KG1 (cell line): ENCODE results near the gene GARIN3.
"Not testable (repeated sequence)": the region's sequence is repeated elsewhere in the genome, so short reads cannot be mapped to it uniquely, and the experiment has no call there.

ENCODE experiments used
- DNase-seq: peaks from one replicate; lab custom pipeline; 2025; lab: John Stamatoyannopoulos, UW

GARIN3 gene

GRCh38 chr5:157185122-157185521, 19.1 kb upstream of the GARIN3 start:
- DNase-seq: not testable (repeated sequence)

GRCh38 chr5:157184117-157184670, 18.1 kb upstream of the GARIN3 start:
- no peak for DNase-seq

GRCh38 chr5:157182143-157182757, 16.2 kb upstream of the GARIN3 start:
- no peak for DNase-seq

DNA sequence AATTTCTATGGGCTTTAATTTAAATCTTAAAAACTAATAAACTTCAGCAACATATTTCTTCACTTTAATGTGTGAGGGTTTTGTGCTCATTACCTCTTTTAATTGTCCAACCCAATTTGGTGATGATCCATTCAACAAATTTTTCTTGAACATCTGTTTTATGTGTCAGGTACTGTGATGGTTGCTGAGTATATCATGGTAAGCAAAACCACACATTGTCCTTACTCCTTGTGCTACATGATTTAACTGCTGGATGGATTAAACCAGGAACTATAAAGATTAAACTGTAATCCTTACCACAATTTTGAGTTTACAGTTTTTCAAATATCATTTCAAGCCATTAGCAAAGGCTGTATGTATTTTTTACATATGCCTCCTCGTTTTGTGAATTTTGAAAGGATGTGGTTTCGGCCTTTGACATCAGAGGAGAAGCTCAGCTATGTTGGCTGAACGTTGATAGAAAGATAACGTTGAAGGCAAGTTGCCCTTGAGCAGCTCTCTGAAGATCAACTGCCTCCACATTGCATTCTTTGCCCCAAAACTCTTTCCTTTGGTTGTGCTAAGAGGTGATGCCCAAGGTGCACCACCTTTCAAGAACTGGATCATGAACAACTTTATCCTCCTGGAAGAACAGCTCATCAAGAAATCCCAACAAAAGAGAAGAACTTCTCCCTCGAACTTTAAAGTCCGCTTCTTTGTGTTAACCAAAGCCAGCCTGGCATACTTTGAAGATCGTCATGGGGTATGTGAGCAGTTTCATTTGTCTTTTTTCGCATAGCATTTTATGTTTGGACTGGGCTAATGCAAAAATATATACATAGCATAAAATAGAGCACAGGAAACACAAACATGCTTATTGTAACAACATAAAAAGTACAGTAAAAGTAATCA, 14.6 kb upstream of the GARIN3 start, which contains the start of gene ITK:
TSS of gene ITK (plus strand) at position 467 of the 891 bp plus-strand sequence. CDS start at position 605, 138 bp downstream.
- DNase-seq: no peak

DNA sequence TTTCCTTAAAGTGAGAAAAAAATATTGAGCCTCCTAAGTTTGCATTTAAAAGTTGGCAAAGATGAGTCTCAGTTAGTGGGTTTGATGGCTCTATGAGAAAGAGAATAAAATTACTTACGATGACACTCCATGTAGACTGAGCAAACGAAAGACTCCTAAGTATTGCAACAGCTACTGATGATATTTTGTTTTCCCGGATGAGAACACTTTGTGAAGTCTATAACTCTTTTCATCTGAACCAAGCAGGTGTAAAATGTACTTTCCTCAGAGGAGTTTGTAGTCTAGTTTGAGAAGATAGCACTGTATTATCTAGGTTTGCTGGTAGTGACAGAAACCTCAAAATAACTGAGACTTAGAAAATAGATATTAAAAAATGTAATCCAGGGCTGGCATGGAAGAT, 12.9 kb upstream of the GARIN3 start:
- DNase-seq: no peak

GRCh38 chr5:157177953-157178352, 11.9 kb upstream of the GARIN3 start:
- DNase-seq: no peak

DNA sequence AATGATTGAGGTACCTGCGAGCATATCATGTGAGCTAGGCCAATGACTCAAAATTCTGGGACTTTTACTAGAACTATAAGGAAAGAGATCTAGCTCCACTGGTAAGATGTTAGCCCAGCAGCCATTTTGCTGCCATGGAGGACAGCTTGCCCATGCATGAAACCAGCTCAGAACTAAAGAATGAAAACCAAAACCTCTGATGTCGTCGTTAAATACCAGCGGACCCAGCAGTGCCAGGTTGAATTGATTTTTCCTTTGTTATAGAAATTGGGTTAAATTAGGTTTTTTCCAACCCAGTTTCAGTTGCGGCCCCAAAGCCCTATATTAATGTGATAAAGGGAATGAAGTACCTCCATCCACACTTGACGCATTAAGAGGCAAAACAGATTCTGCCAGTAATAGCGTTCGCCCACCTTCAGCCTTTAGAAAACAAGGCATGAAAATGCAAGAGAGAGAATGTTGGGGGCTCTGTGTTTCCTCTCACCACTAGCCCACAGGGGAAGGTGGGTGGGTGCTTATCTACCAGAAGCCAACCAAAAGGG, 9.1 kb upstream of the GARIN3 start:
- DNase-seq: no peak

- DNase-seq: no peak
These were observed 6.3 kb upstream of the GARIN3 start for GRCh38 chr5:157172403-157172802.

DNA sequence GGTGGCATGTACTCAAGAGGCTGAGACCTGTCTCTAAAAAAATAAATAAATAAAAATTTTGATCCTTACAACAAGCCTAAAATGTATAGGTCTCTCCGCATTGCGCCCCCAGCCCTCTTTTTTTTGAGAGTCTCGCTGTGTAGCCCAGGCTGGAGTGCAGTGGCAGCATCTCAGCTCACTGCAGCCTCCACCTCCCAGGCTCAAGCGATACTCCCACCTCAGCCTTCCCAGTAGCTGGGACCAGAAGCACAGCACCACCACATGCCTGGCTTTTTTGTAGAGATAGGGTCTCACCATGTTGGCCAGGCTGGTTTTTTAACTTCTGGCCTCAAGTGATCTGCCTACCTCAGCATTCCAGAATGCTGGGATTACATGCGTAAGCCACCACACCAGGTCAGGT, 2.2 kb upstream of the GARIN3 start:
- no peak for DNase-seq

DNA sequence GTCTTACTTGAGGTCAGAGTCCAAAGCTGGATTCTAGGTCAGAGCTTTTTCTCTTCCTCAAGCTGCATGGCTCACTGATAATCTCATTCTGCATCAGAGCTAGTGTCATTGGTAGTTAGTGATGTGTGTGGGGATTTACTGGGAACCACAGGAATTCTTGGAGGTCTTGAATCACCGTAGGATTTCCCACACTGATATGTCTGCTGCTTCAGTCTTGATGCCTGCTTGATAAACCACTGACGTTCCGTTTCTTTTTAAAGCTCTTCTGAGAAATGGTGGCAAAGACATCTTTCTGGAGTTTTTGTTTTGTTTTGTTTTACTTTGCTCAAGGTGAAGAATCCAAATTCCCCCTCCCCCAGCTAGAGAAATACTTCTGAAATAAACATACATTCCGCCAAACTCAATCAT, 1.2 kb upstream of the GARIN3 start:
- no peak for DNase-seq

- no peak for DNase-seq
These were observed 396 bp downstream of the GARIN3 start for GRCh38 chr5:157165668-157166067.

- no peak for DNase-seq
These were observed 803 bp downstream of the GARIN3 start for GRCh38 chr5:157165261-157165660.

- no peak for DNase-seq
These were observed 1.5 kb downstream of the GARIN3 start for GRCh38 chr5:157164521-157164920.

- no peak for DNase-seq
These were observed 3.0 kb downstream of the GARIN3 start for GRCh38 chr5:157162919-157163510.

- no peak for DNase-seq
These were observed 4.1 kb downstream of the GARIN3 start for GRCh38 chr5:157161996-157162395.

DNA sequence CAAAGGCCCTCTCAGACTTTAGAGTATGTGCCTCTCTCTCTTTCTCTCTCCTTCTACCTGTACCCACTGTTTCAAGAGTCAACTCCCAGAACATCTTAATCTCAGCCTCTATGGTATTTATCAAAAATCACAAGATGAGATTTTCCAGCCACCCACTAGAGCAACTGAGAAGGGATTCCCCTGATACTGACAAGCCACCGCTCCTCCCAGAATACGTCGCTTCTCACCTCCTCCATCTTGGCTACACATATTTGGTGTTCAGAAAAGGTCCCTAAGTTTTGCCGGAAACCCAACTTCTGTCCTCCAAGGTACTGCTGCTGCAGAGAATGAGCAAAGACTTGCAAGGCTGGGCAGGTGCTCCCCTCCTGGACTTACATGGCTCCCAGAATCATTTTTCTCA, 6.1 kb downstream of the GARIN3 start:
- DNase-seq: no peak

- DNase-seq: no peak
These were observed 6.8 kb downstream of the GARIN3 start for GRCh38 chr5:157159209-157159751.

GRCh38 chr5:157157293-157157891, 8.7 kb downstream of the GARIN3 start:
- DNase-seq: no peak

DNA sequence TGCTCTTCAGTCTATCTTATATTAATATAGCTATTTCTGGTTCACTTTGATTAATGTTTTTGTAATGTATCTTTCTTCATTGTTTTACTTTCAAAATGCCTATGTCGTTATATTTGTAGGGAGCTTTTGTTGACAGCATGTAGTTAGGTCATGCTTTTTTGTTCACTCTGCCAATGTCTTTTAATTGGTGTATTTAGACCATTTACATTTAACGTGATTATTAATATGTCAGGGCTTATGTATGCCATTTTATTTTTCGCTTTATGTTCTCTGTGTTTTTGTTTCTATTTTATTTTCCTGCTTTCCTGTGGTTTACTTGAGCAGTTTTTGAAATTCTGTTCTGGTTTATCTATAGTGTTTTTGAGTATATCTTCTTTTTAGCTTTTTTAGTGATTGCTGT, 10.8 kb downstream of the GARIN3 start:
- no peak for DNase-seq

- no peak for DNase-seq
These were observed 15.1 kb downstream of the GARIN3 start for GRCh38 chr5:157150995-157151394.

DNA sequence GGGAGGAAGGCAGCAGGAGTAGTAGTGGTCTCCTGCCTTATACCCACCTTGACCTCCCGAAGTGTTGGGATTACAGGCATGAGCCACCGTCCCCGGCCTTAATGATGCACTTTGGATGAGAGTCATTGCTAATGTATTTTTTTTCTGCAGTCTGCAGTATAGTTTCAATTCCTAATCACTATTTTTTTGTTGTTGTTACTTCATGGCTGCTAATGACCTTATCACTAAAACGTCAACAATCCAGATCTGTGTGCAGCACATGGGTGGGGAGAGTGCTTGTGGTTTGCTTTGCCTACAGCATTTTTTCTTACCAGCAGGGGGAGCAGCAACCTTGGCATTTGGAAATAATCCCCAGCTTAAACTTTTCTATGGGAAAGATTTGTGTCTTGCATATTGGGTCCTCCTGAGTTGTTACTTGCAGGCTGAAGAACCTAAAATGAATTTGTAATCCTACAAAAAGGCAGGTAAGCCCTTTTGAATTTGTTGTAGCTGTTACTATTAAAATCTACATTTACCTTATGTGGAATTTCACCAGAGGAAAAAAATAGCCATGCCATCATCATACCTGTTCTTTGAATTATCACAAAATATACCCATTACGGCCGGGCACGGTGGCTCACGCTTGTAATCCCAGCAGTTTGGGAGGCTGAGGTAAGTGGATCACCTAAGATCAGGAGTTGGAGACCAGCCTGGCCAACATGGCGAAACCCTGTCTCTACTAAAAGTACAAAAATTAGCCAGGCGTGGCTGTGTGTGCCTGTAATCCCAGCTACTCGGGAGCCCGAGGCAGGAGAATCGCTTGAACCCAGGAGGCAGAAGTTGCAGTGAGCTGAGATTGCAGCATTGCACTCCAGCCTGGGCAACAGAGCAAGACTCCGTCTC, 17.1 kb downstream of the GARIN3 start:
- no peak for DNase-seq
